Thyroid gland (tissue), 4 donors: ENCODE results near the gene CKAP4. TPM values are rescaled to one million over a fixed set of nuclear protein-coding genes. Genes with fewer than 3 reads are reported as not detected.
A peak's percentile ranks its signal among the peaks of the same experiment; 100 is the strongest.

Experiments used
- DNase-seq, 2 donors: peaks; one replicate each; pipeline ENCODE4 v3.0.0-alpha.2; 2019
- H3K27ac ChIP-seq, 3 donors: fragments of 200-600 bp; sonication (generic); 1 replicate in 2 of 3; 2 replicates in 1 of 3; pipeline ENCODE4 v1.5.1; 2016 to 2019; ENCODE audit warnings: mild to moderate bottlenecking in 1 of 3, moderate library complexity in 1 of 3
- H3K27me3 ChIP-seq: fragments of 200-600 bp; sonication (generic); one replicate; pipeline ENCODE4 v1.5.1; 2019
- H3K36me3 ChIP-seq, 2 donors: fragments of 200-600 bp; sonication (generic); one replicate each; pipeline ENCODE4 v1.5.1; 2016 to 2019
- H3K4me1 ChIP-seq, 2 donors: fragments of 200-600 bp; sonication (generic); one replicate each; pipeline ENCODE4 v1.5.1; 2017 to 2019
- H3K4me3 ChIP-seq, 3 donors: fragments of 200-600 bp; sonication (generic); replicated peaks in 1 of 3; 1 replicate in 2 of 3; 2 replicates in 1 of 3; pipeline ENCODE4 v1.5.1; 2016; ENCODE audit warnings: mild to moderate bottlenecking in 1 of 3
- H3K9me3 ChIP-seq: fragments of 200-600 bp; sonication (generic); one replicate; pipeline ENCODE4 v1.5.1; 2017
- CTCF ChIP-seq, 6 experiments: fragments of 200-600 bp in 3 of 6; fragments of 450-650 bp in 3 of 6; sonication (generic) in 3 of 6; IDR thresholded peaks; one replicate each; pipeline ENCODE4 v1.5.1; 2016 to 2019; ENCODE audit warnings: antibody characterized with exemption in 6 of 6, mild to moderate bottlenecking in 2 of 6, inconsistent platforms in 1 of 6, moderate library complexity in 1 of 6
- POLR2A ChIP-seq, 2 donors: fragments of 450-650 bp; IDR thresholded peaks; one replicate each; pipeline ENCODE4 v1.6.1; 2017; ENCODE audit warnings: antibody characterized with exemption in 2 of 2, mild to moderate bottlenecking in 2 of 2, moderate library complexity in 1 of 2
- WGBS, 2 donors: methylation state at CpG; one replicate each; pipeline ENCODE4 v1.1.5; 2017; 5-methylcytosine and 5-hydroxymethylcytosine counted together
- intact Hi-C: fragments of 100-400 bp; cut with DNase I; formaldehyde crosslinking; loops from one replicate; pipeline ENCODE4 v1.15.1; 2023
- total RNA-seq, 4 donors: library from RNA; depleted of rRNA; stranded (reverse); fragments of >200 nt; gene quantifications; one replicate each; pipeline ENCODE4 v1.2.3, GENCODE V29; 2016

Gene CKAP4
- total RNA-seq, 4 donors from 2014 or later: 40.7 to 55.5 (median 48.9) TPM

- H3K9me3 ChIP-seq: no peaks in the 10 kb centered on the region
- 33 to 46% methylated on average over 12 of the region's 12 CpGs for WGBS, 2 donors
- no peaks in the 10 kb centered on the region for H3K27me3 ChIP-seq
- H3K4me1 ChIP-seq: peaks cover 14 to 20% of the 10 kb centered on the region in 2 donors
- intact Hi-C loops: loop anchor here (10.0 kb wide), 1 partner anchor 106 kb away; the partner anchor contains the start of gene POLR3B
- H3K27ac ChIP-seq: peak overlapping the region; percentile 94
- H3K4me3 ChIP-seq: peak overlapping the region in 2 of 3 donors; percentile 2 to 81
- no peak for DNase-seq
- no peak for TF ChIP-seq CTCF (IDR thresholded peaks at IDR 0.05)
- TF ChIP-seq POLR2A (IDR thresholded peaks at IDR 0.05): no peak
- no peaks in the 10 kb centered on the region for H3K36me3 ChIP-seq
These were observed 1.1 kb upstream of the CKAP4 start for GRCh38 chr12:106248846-106249371.

GRCh38 chr12:106248312-106248845, 559 bp upstream of the CKAP4 start:
- TF ChIP-seq POLR2A (IDR thresholded peaks at IDR 0.05): peak; percentile 7 to 28
- TF ChIP-seq CTCF (IDR thresholded peaks at IDR 0.05): no peak
- Histone ChIP-seq H3K36me3 (no peaks in the 10 kb centered on the region), H3K4me3 (peak overlapping the region; percentile 2 to 81 (median 77)), H3K27me3 (no peaks in the 10 kb centered on the region), H3K4me1 (peaks cover 14 to 25% of the 10 kb centered on the region in 2 donors), H3K27ac (peak overlapping the region; percentile 94), H3K9me3 (no peaks in the 10 kb centered on the region)
- peak; percentile 70 to 72 for DNase-seq
- WGBS, 2 donors: 1% methylated on average over 12 to 34 of the region's 36 CpGs
- intact Hi-C loops: loop anchor here (10.0 kb wide), 1 partner anchor 106 kb away; the partner anchor contains the start of gene POLR3B

- intact Hi-C loops: loop anchor here (10.0 kb wide), 1 partner anchor 108 kb away; the partner anchor contains the start of gene POLR3B
These were observed 738 bp downstream of the CKAP4 start for GRCh38 chr12:106246891-106247673.

GRCh38 chr12:106245767-106246166, 2.1 kb downstream of the CKAP4 start:
- Histone ChIP-seq H3K4me1 (peaks cover 14 to 26% of the 10 kb centered on the region in 2 donors), H3K4me3 (no peak overlapping the region), H3K36me3 (no peaks in the 10 kb centered on the region), H3K27me3 (no peaks in the 10 kb centered on the region), H3K9me3 (no peaks in the 10 kb centered on the region), H3K27ac (peak overlapping the region in 1 of 3 donors; percentile 94)
- TF ChIP-seq POLR2A (IDR thresholded peaks at IDR 0.05): no peak
- TF ChIP-seq CTCF (IDR thresholded peaks at IDR 0.05): no peak
- DNase-seq: peak; percentile 54 to 61
- WGBS, 2 donors: 76 to 77% methylated on average over 11 to 12 of the region's 12 CpGs
- intact Hi-C loops: loop anchor here (10.0 kb wide), 1 partner anchor 109 kb away; the partner anchor contains the start of gene POLR3B

More at GRCh38 chr12:106246891-106247673, 738 bp downstream of the CKAP4 start:
- 4 to 7% methylated on average over 13 to 15 of the region's 71 CpGs for WGBS, 2 donors
- peak overlapping the region; percentile 43 to 81 (median 72) for H3K4me3 ChIP-seq
- H3K27ac ChIP-seq: peak overlapping the region; percentile 81 to 94 (median 94)
- no peaks in the 10 kb centered on the region for H3K36me3 ChIP-seq
- peaks cover 14 to 26% of the 10 kb centered on the region in 2 donors for H3K4me1 ChIP-seq
- peak; percentile 70 to 75 for DNase-seq
- peak in 3 of 6 experiments; percentile 6 to 17 (median 7) for TF ChIP-seq CTCF (IDR thresholded peaks at IDR 0.05)
- TF ChIP-seq POLR2A (IDR thresholded peaks at IDR 0.05): no peak
- no peaks in the 10 kb centered on the region for H3K27me3 ChIP-seq
- H3K9me3 ChIP-seq: no peaks in the 10 kb centered on the region
